ENCODE results near the gene SLC8B1. TPM values are rescaled to one million over a fixed set of nuclear protein-coding genes. Genes with fewer than 3 reads are reported as not detected.

SLC8B1 gene
- total RNA-seq, 1 donor from 2014 or later: 26.6 TPM

GRCh38 chr12:113257564-113257963 lies 77.3 kb downstream of the SLC8B1 start:
- DNase-seq (ENCODE audit: low read depth): no peak
- H3K4me3 ChIP-seq (ENCODE audit: low read depth, low read length): no peak overlapping the region
- TF ChIP-seq, protein P1, sequence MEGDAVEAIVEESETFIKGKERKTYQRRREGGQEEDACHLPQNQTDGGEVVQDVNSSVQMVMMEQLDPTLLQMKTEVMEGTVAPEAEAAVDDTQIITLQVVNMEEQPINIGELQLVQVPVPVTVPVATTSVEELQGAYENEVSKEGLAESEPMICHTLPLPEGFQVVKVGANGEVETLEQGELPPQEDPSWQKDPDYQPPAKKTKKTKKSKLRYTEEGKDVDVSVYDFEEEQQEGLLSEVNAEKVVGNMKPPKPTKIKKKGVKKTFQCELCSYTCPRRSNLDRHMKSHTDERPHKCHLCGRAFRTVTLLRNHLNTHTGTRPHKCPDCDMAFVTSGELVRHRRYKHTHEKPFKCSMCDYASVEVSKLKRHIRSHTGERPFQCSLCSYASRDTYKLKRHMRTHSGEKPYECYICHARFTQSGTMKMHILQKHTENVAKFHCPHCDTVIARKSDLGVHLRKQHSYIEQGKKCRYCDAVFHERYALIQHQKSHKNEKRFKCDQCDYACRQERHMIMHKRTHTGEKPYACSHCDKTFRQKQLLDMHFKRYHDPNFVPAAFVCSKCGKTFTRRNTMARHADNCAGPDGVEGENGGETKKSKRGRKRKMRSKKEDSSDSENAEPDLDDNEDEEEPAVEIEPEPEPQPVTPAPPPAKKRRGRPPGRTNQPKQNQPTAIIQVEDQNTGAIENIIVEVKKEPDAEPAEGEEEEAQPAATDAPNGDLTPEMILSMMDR (conservative IDR thresholded peaks at IDR 0.05; ENCODE audit: low read depth, low read length): no peak

DNA sequence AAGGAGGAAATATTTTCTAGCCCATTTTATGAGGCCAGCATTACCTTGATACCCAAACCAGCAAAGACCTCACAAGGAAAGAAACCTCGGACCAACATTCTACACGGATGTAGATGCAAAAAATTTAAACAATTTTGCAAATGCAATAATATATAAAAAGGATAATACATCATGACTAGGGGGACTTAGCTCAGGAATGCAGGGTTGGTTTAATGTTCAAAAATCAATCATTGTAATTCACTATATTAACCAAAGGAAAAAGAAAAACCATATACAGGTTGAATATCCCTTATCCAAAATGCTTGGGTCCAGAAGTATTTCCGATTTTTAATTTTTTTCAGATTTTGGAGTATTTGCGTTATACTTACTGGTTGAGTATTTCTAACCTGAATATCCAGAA lies 80.6 kb downstream of the SLC8B1 start:
- DNase-seq (ENCODE audit: low read depth): no peak
- TF ChIP-seq, protein P1 (conservative IDR thresholded peaks at IDR 0.05; ENCODE audit: low read depth, low read length): no peak
- no peak overlapping the region for H3K4me3 ChIP-seq (ENCODE audit: low read depth, low read length)

- no peak for DNase-seq (ENCODE audit: low read depth)
- TF ChIP-seq, protein P1 (conservative IDR thresholded peaks at IDR 0.05; ENCODE audit: low read depth, low read length): no peak
- no peak overlapping the region for H3K4me3 ChIP-seq (ENCODE audit: low read depth, low read length)
Observed at GRCh38 chr12:113253532-113254285, 81.2 kb downstream of the SLC8B1 start.

DNA sequence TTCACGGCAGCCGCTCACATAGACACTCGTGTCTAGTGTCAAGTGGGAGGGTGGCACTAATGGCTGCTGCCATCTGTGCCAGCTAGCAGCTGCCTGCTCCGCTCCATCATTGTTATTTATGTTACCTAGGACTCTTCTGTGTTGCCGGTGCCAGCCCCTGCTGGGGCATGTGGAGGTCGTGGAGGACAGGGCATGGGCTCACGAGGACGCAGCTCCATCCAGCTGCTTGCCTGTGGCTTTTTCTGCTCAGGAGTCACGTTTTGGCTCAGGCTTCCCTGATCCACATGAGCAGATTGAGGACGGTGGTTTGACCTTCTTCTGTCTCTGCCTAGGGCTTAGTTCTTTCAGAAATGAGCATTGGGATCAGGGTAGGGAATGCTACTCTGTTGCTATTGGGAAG lies 82.4 kb downstream of the SLC8B1 start:
- TF ChIP-seq, protein P1 (conservative IDR thresholded peaks at IDR 0.05; ENCODE audit: low read depth, low read length): no peak
- DNase-seq (ENCODE audit: low read depth): no peak
- no peak overlapping the region for H3K4me3 ChIP-seq (ENCODE audit: low read depth, low read length)

DNA sequence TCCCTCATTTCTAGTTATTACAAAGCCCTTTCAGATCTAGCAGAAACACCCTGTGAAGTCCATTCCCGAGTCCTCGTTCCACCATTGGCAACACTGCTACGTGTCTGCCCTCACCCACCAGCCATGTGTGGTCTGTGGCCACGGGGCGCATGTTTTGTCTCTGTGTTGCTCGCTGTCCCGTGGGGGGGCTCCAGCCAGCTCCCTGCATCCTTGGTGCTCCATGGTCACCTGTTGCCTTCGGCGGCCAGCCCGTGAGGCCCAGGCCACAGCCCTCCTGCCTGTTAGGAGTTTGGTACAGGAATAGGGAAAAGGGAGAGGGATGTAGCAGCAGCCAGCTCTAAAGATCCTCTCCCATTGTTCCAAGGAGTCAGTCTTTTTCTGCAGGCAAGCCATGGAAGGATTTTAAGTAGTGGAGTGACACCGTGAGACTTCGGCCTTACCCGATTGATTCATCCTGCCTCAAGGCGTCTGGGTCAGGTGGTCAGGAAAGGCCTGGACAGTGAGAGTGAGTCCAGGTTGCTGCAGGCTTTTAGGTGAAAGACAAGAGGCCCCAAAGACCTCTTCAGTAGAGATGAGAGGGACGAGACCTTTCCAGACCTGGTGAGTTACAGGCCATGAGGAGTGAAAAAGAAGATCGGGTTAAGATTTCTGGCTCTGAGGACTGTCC lies 83.4 kb downstream of the SLC8B1 start:
- TF ChIP-seq, protein P1 (conservative IDR thresholded peaks at IDR 0.05; ENCODE audit: low read depth, low read length): no peak
- no peak for DNase-seq (ENCODE audit: low read depth)
- H3K4me3 ChIP-seq (ENCODE audit: low read depth, low read length): no peak overlapping the region

DNA sequence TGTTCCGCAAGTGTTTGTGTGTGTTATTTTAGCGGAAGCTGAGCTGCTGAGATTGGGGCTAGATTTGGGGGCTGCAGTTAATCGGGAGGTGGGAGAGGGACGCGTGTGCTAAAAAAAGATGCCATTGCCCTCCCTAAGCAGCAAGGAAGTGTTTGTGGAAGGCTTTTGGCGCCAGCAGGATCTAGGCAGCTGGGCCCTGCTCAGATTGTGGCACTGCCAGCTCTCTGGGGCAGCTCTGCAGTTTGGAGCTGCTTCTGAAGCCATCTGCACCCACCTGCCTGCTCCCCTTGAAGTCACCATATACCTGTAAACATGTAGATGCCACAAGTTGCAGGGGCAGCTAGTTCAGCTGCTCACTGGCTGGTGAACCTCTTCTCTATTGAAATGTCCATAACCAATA lies 84.9 kb downstream of the SLC8B1 start:
- TF ChIP-seq, protein P1 (conservative IDR thresholded peaks at IDR 0.05; ENCODE audit: low read depth, low read length): no peak
- no peak overlapping the region for H3K4me3 ChIP-seq (ENCODE audit: low read depth, low read length)
- DNase-seq (ENCODE audit: low read depth): no peak

Measured in epithelial cell of proximal tubule (primary cell).